ENCODE results near the gene SLC39A11. TPM values are rescaled to one million over a fixed set of nuclear protein-coding genes. Genes with fewer than 3 reads are reported as not detected.
"Not testable (repeated sequence)": the region's sequence is repeated elsewhere in the genome, so short reads cannot be mapped to it uniquely, and the experiment has no call there.

The SLC39A11 gene
- total RNA-seq, 1 experiment from 2014 or later, result 15.2 TPM

GRCh38 chr17:72763981-72764380, 328.5 kb downstream of the SLC39A11 start:
- peaks cover 82% of the 10 kb centered on the region for H3K27me3 Mint-ChIP-seq (ENCODE audit: low read depth)
- Histone ChIP-seq H4K91ac (ENCODE audit: insufficient read length, low read depth, low read length) (no peak overlapping the region), H3K27me3 (ENCODE audit: insufficient read depth, low read length) (peaks cover 23% of the 10 kb centered on the region; the same call in 1 of the 2 replicates), H3K18ac (ENCODE audit: insufficient read length, low read depth, low read length) (no peak overlapping the region), H2BK5ac (ENCODE audit: insufficient read length, low read length) (no peak overlapping the region), H2BK12ac (ENCODE audit: insufficient read length, low read depth, low read length) (no peak overlapping the region), H3K14ac (ENCODE audit: insufficient read depth, low read length) (no peak overlapping the region), H3K79me1 (ENCODE audit: insufficient read depth, low read depth, low read length, poor library complexity, severe bottlenecking) (no peaks in the 10 kb centered on the region), H3K4me1 (ENCODE audit: insufficient read depth, low read length) (no peaks in the 10 kb centered on the region), H3K23me2 (ENCODE audit: insufficient read length, low read depth, low read length, poor library complexity, severe bottlenecking) (no peaks in the 10 kb centered on the region), H4K5ac (ENCODE audit: insufficient read length, low read depth, low read length) (no peak overlapping the region), H2BK15ac (ENCODE audit: low read depth, low read length) (no peak overlapping the region), H4K8ac (replicated peaks; ENCODE audit: insufficient read length, low read depth, low read length) (no peak overlapping the region), H3K79me2 (ENCODE audit: insufficient read depth, low read length) (no peaks in the 10 kb centered on the region), H3K23ac (ENCODE audit: insufficient read length, low read depth, low read length) (no peak overlapping the region), H3K4me2 (ENCODE audit: insufficient read depth, insufficient read length, low read length) (no peak overlapping the region), H3K9ac (ENCODE audit: extremely low read depth, insufficient read length, low read length) (no peak overlapping the region), H2BK120ac (ENCODE audit: low read depth, low read length, poor library complexity, severe bottlenecking) (no peak overlapping the region), H4K20me1 (ENCODE audit: control insufficient read depth, insufficient read depth, insufficient read length) (no peaks in the 10 kb centered on the region), H3K56ac (ENCODE audit: insufficient read length, low read depth, low read length) (no peak overlapping the region), H2BK20ac (ENCODE audit: low read depth, low read length, poor library complexity, severe bottlenecking) (no peak overlapping the region), H3T11ph (ENCODE audit: low read length) (no peak overlapping the region), H2AFZ (ENCODE audit: low read length) (no peak overlapping the region), H3K27ac (ENCODE audit: insufficient read length, low read depth, low read length) (no peak overlapping the region), H2AK5ac (ENCODE audit: insufficient read length, low read length) (no peak overlapping the region), H3K4ac (ENCODE audit: low read depth, low read length) (no peak overlapping the region), H3K9me3 (ENCODE audit: control insufficient read depth, low read depth, low read length) (peaks cover 18% of the 10 kb centered on the region)
- WGBS (ENCODE audit: extremely low coverage, insufficient read length, low lambda C conversion rate), result no CpG with 5 or more reads among the region's 5 CpGs
- peaks cover 9 to 16% (median 11%) of the 10 kb centered on the region in 3 experiments; a peak in 6 of 7 replicates for H3K36me3 Mint-ChIP-seq (ENCODE audit: insufficient read depth in 1 of 3, low read depth in 3 of 3)
- peaks cover 4 to 6% of the 10 kb centered on the region in 2 experiments for H3K4me1 Mint-ChIP-seq
- no peak overlapping the region for H3K27ac Mint-ChIP-seq
- no peak overlapping the region for H3K4me3 Mint-ChIP-seq
- DNase-seq, result peak; percentile 74
- H3K9me3 Mint-ChIP-seq, result peaks cover 17 to 18% of the 10 kb centered on the region in 2 experiments
- TF ChIP-seq, protein P1, sequence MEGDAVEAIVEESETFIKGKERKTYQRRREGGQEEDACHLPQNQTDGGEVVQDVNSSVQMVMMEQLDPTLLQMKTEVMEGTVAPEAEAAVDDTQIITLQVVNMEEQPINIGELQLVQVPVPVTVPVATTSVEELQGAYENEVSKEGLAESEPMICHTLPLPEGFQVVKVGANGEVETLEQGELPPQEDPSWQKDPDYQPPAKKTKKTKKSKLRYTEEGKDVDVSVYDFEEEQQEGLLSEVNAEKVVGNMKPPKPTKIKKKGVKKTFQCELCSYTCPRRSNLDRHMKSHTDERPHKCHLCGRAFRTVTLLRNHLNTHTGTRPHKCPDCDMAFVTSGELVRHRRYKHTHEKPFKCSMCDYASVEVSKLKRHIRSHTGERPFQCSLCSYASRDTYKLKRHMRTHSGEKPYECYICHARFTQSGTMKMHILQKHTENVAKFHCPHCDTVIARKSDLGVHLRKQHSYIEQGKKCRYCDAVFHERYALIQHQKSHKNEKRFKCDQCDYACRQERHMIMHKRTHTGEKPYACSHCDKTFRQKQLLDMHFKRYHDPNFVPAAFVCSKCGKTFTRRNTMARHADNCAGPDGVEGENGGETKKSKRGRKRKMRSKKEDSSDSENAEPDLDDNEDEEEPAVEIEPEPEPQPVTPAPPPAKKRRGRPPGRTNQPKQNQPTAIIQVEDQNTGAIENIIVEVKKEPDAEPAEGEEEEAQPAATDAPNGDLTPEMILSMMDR (conservative IDR thresholded peaks at IDR 0.05), result no peak

DNA sequence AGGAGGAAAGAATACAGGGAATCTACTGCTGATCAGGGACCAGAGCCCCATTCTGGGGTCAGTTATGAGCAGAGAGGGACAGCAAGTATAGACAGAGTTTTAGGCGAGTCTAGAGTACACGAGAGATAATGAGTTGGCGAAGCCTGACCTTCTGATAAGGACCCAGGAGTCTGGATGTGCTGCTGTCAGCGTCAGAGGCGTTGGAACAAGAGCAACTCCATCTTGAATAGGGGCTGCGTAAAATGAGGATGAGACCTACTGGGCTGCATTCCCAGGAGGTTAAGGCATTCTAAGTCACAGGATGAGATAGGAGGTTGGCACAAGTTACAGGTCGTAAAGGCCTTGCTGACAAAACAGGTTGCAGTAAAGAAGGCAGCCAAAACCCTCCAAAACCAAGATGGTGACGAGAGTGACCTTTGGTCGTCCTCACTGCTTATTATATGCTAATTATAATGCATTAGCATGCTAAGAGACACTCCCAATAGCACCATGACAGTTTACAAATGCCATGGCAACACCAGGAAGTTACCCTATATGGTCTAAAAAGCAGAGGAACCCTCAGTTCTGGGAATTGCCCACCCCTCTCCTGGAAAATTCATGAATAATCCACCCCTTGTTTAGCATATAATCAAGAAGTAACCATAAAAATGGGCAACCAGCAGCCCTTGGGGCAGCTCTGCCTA, 330.5 kb downstream of the SLC39A11 start:
- not testable (repeated sequence) for H3K4me1 ChIP-seq (ENCODE audit: insufficient read depth, low read length); H3K27ac ChIP-seq (ENCODE audit: insufficient read length, low read depth, low read length); H2BK15ac ChIP-seq (ENCODE audit: low read depth, low read length); H2BK5ac ChIP-seq (ENCODE audit: insufficient read length, low read length); H3K23me2 ChIP-seq (ENCODE audit: insufficient read length, low read depth, low read length, poor library complexity, severe bottlenecking); H3K4me1 Mint-ChIP-seq; H4K20me1 ChIP-seq (ENCODE audit: control insufficient read depth, insufficient read depth, insufficient read length); H4K8ac ChIP-seq (replicated peaks; ENCODE audit: insufficient read length, low read depth, low read length); H3K23ac ChIP-seq (ENCODE audit: insufficient read length, low read depth, low read length); DNase-seq; H3K9me3 Mint-ChIP-seq; H4K5ac ChIP-seq (ENCODE audit: insufficient read length, low read depth, low read length); H3K9ac ChIP-seq (ENCODE audit: extremely low read depth, insufficient read length, low read length); H2AFZ ChIP-seq (ENCODE audit: low read length); H2BK12ac ChIP-seq (ENCODE audit: insufficient read length, low read depth, low read length); H3K79me1 ChIP-seq (ENCODE audit: insufficient read depth, low read depth, low read length, poor library complexity, severe bottlenecking); H3K4me3 Mint-ChIP-seq; H2BK120ac ChIP-seq (ENCODE audit: low read depth, low read length, poor library complexity, severe bottlenecking); H3K4me2 ChIP-seq (ENCODE audit: insufficient read depth, insufficient read length, low read length); H3K56ac ChIP-seq (ENCODE audit: insufficient read length, low read depth, low read length); H4K91ac ChIP-seq (ENCODE audit: insufficient read length, low read depth, low read length); H3K27ac Mint-ChIP-seq; H3K4ac ChIP-seq (ENCODE audit: low read depth, low read length); H3T11ph ChIP-seq (ENCODE audit: low read length); H3K79me2 ChIP-seq (ENCODE audit: insufficient read depth, low read length); H3K36me3 Mint-ChIP-seq (ENCODE audit: insufficient read depth in 1 of 3, low read depth in 3 of 3); H2BK20ac ChIP-seq (ENCODE audit: low read depth, low read length, poor library complexity, severe bottlenecking); H2AK5ac ChIP-seq (ENCODE audit: insufficient read length, low read length); H3K14ac ChIP-seq (ENCODE audit: insufficient read depth, low read length); H3K18ac ChIP-seq (ENCODE audit: insufficient read length, low read depth, low read length)
- no CpG with 5 or more reads among the region's 9 CpGs for WGBS (ENCODE audit: extremely low coverage, insufficient read length, low lambda C conversion rate)
- peaks cover 76% of the 10 kb centered on the region for H3K27me3 Mint-ChIP-seq (ENCODE audit: low read depth)
- Histone ChIP-seq H3K9me3 (ENCODE audit: control insufficient read depth, low read depth, low read length) (peaks cover 12% of the 10 kb centered on the region), H3K27me3 (ENCODE audit: insufficient read depth, low read length) (peaks cover 23% of the 10 kb centered on the region; the same call in 1 of the 2 replicates)
